Upper lobe of left lung (tissue), 4 donors: ENCODE measurements around the gene LYPD3.

Experiments
- EP300 ChIP-seq, 4 donors: sonication (generic); formaldehyde crosslinking; IDR thresholded peaks; one replicate each; pipeline ENCODE4 v1.5.1; 2017; ENCODE audit warnings: antibody characterized with exemption in 4 of 4, control low read depth in 2 of 4
- POLR2A ChIP-seq, 4 donors: fragments of 450-650 bp; IDR thresholded peaks; one replicate each; pipeline ENCODE4 v1.5.1; 2016 to 2017; ENCODE audit warnings: antibody characterized with exemption in 4 of 4, mild to moderate bottlenecking in 2 of 4
- TF ChIP-seq, protein P1 (sequence below), 6 experiments: fragments of 450-650 bp in 4 of 6; fragments of 200-600 bp in 2 of 6; sonication (generic) in 2 of 6; IDR thresholded peaks; one replicate each; pipeline ENCODE4 v1.5.1; 2016 to 2019; ENCODE audit warnings: antibody characterized with exemption in 6 of 6

GRCh38 chr19:43416951-43417623 is 48.3 kb downstream of the LYPD3 start:
- TF ChIP-seq, protein P1, sequence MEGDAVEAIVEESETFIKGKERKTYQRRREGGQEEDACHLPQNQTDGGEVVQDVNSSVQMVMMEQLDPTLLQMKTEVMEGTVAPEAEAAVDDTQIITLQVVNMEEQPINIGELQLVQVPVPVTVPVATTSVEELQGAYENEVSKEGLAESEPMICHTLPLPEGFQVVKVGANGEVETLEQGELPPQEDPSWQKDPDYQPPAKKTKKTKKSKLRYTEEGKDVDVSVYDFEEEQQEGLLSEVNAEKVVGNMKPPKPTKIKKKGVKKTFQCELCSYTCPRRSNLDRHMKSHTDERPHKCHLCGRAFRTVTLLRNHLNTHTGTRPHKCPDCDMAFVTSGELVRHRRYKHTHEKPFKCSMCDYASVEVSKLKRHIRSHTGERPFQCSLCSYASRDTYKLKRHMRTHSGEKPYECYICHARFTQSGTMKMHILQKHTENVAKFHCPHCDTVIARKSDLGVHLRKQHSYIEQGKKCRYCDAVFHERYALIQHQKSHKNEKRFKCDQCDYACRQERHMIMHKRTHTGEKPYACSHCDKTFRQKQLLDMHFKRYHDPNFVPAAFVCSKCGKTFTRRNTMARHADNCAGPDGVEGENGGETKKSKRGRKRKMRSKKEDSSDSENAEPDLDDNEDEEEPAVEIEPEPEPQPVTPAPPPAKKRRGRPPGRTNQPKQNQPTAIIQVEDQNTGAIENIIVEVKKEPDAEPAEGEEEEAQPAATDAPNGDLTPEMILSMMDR (IDR thresholded peaks at IDR 0.05) = no peak
- TF ChIP-seq POLR2A (IDR thresholded peaks at IDR 0.05) = no peak
- TF ChIP-seq EP300 (IDR thresholded peaks at IDR 0.05) = no peak
